Cardiac muscle cell (in vitro differentiated cells and primary cell): Measurements from ENCODE around the gene EPN3. TPM values are rescaled to one million over a fixed set of nuclear protein-coding genes. Genes with fewer than 3 reads are reported as not detected.

Source experiments
- DNase-seq, 2 donors: peaks; one replicate each; pipeline versions ENCODE4 v3.0.0 to v3.0.0-alpha.2; 2010 to 2017; ENCODE audit warnings: low read depth in 1 of 2, low spot score in 1 of 2
- H3K27ac ChIP-seq: fragments of 200-600 bp; sonication (generic); 2 replicates; pipeline ENCODE4 v1.5.1; 2016
- H3K27me3 ChIP-seq: fragments of 200-600 bp; sonication (generic); 2 replicates; pipeline ENCODE4 v1.6.0; 2016; ENCODE audit warnings: control low read depth
- H3K36me3 ChIP-seq: fragments of 200-600 bp; sonication (generic); 2 replicates; pipeline ENCODE4 v1.5.1; 2016; ENCODE audit warnings: control low read depth
- H3K4me1 ChIP-seq: fragments of 200-600 bp; sonication (generic); 2 replicates; pipeline ENCODE4 v1.8.1; 2017; ENCODE audit warnings: low read depth, mild to moderate bottlenecking, mixed run types
- H3K4me3 ChIP-seq: fragments of 200-600 bp; sonication (generic); 2 replicates; pipeline ENCODE4 v1.5.1; 2016; ENCODE audit warnings: mild to moderate bottlenecking
- H3K9me3 ChIP-seq: fragments of 200-600 bp; sonication (generic); 2 replicates; pipeline ENCODE4 v1.5.1; 2017; ENCODE audit warnings: low read depth, mild to moderate bottlenecking, control low read depth
- CTCF ChIP-seq: IDR thresholded peaks from 2 replicates; pipeline ENCODE4 v1.5.1; 2012; ENCODE audit warnings: low read depth, mild to moderate bottlenecking, low read length
- polyA plus RNA-seq: library from polyadenylated mRNA; unstranded; fragments of >200 nt; fragmentation: Nextera tagmentation; extraction: Ambion mirVana; gene quantifications from 2 replicates; pipeline ENCODE4 v1.2.1, GENCODE V29; 2016
- total RNA-seq: library from RNA; depleted of rRNA; stranded (reverse); fragments of >200 nt; gene quantifications from 2 replicates; pipeline ENCODE4 v1.2.3, GENCODE V29; 2016

The EPN3 gene
- total and polyA plus RNA-seq, 2 experiments from 2014 or later, result 1.9 to 3.1 TPM

GRCh38 chr17:50491505-50491904 lies 41.0 kb upstream of the EPN3 start:
- H3K4me1 ChIP-seq, result no peaks in the 10 kb centered on the region
- H3K9me3 ChIP-seq, result no peaks in the 10 kb centered on the region
- H3K27ac ChIP-seq, result no peak overlapping the region
- no peaks in the 10 kb centered on the region for H3K27me3 ChIP-seq
- no peak for DNase-seq
- H3K4me3 ChIP-seq, result no peak overlapping the region
- no peaks in the 10 kb centered on the region for H3K36me3 ChIP-seq
- no peak for TF ChIP-seq CTCF

GRCh38 chr17:50492214-50492613 lies 40.3 kb upstream of the EPN3 start:
- Histone ChIP-seq H3K4me1 (no peaks in the 10 kb centered on the region), H3K27ac (no peak overlapping the region), H3K27me3 (no peaks in the 10 kb centered on the region), H3K4me3 (no peak overlapping the region), H3K36me3 (no peaks in the 10 kb centered on the region), H3K9me3 (no peaks in the 10 kb centered on the region)
- DNase-seq, result no peak
- no peak for TF ChIP-seq CTCF

GRCh38 chr17:50493744-50494143 lies 38.8 kb upstream of the EPN3 start:
- no peaks in the 10 kb centered on the region for H3K36me3 ChIP-seq
- H3K27ac ChIP-seq, result peak overlapping the region; percentile 9
- H3K4me1 ChIP-seq, result no peaks in the 10 kb centered on the region
- H3K4me3 ChIP-seq, result no peak overlapping the region
- peak in 1 of 2 donors; percentile 35 for DNase-seq
- no peaks in the 10 kb centered on the region for H3K27me3 ChIP-seq
- TF ChIP-seq CTCF, result no peak
- no peaks in the 10 kb centered on the region for H3K9me3 ChIP-seq

GRCh38 chr17:50495217-50495823 lies 37.2 kb upstream of the EPN3 start:
- no peak for TF ChIP-seq CTCF
- no peaks in the 10 kb centered on the region for H3K27me3 ChIP-seq
- no peaks in the 10 kb centered on the region for H3K4me1 ChIP-seq
- H3K4me3 ChIP-seq, result no peak overlapping the region
- H3K36me3 ChIP-seq, result no peaks in the 10 kb centered on the region
- no peak overlapping the region for H3K27ac ChIP-seq
- H3K9me3 ChIP-seq, result no peaks in the 10 kb centered on the region
- no peak for DNase-seq

- TF ChIP-seq CTCF, result no peak
- no peaks in the 10 kb centered on the region for H3K4me1 ChIP-seq
- H3K9me3 ChIP-seq, result no peaks in the 10 kb centered on the region
- H3K36me3 ChIP-seq, result no peaks in the 10 kb centered on the region
- peak in 1 of 2 donors; percentile 18 for DNase-seq
- H3K4me3 ChIP-seq, result no peak overlapping the region
- H3K27ac ChIP-seq, result no peak overlapping the region
- no peaks in the 10 kb centered on the region for H3K27me3 ChIP-seq
Measured at GRCh38 chr17:50495918-50496317, 36.6 kb upstream of the EPN3 start.
